Naive thymus-derived CD4-positive, alpha-beta T cell (primary cell): ENCODE measurements around the gene GATD1. TPM values are rescaled to one million over a fixed set of nuclear protein-coding genes. Genes with fewer than 3 reads are reported as not detected.

Source experiments
- ATAC-seq: fragments of 150-1000 bp; cut with Tn5 transposase; 2 replicates; pipeline ENCODE4 v1.10.0; 2021; ENCODE audit warnings: mild to moderate bottlenecking, moderate library complexity
- CTCF ChIA-PET: fragments of 350-600 bp; sonication (Branson Sonifier 250); formaldehyde crosslinking; loops from one replicate; lab custom pipeline; 2021; ENCODE audit warnings: antibody characterized with exemption; lab: Charles Lee
- POLR2A ChIA-PET: fragments of 350-600 bp; sonication (Branson Sonifier 250); formaldehyde crosslinking; loops from one replicate; lab custom pipeline; 2021; ENCODE audit warnings: antibody characterized with exemption, inconsistent platforms; lab: Charles Lee
- DNase-seq, 9 donors: peaks; one replicate each; pipeline versions ENCODE4 v3.0.0 to v3.0.0-alpha.2; 2020 to 2022; ENCODE audit warnings: mixed read lengths in 1 of 9
- H3K27ac ChIP-seq: one replicate; pipeline ENCODE4 v1.7.0; 2013; ENCODE audit warnings: mild to moderate bottlenecking, low read depth, low read length, moderate library complexity
- H3K27me3 ChIP-seq, 2 donors: one replicate each; pipeline ENCODE4 v1.7.0; 2013; ENCODE audit warnings: low read length in 2 of 2, mild to moderate bottlenecking in 2 of 2, moderate library complexity in 2 of 2; ENCODE audit not compliant: control insufficient read depth in 2 of 2, insufficient read depth in 2 of 2
- H3K36me3 ChIP-seq, 3 experiments: 1 replicate in 2 of 3; 2 replicates in 1 of 3; pipeline ENCODE4 v1.7.0; 2013; ENCODE audit warnings: low read length in 3 of 3, mild to moderate bottlenecking in 3 of 3, moderate library complexity in 1 of 3; ENCODE audit not compliant: insufficient read depth in 3 of 3, control insufficient read depth in 2 of 3
- H3K4me1 ChIP-seq, 2 donors: one replicate each; pipeline ENCODE4 v1.7.0; 2013; ENCODE audit warnings: low read length in 2 of 2, mild to moderate bottlenecking in 2 of 2, moderate library complexity in 1 of 2; ENCODE audit not compliant: control insufficient read depth in 2 of 2, insufficient read depth in 2 of 2
- H3K4me3 ChIP-seq: 2 replicates; pipeline ENCODE4 v1.7.0; 2013; ENCODE audit warnings: mild to moderate bottlenecking, low read length
- H3K9me3 ChIP-seq, 3 experiments: 1 replicate in 2 of 3; 2 replicates in 1 of 3; pipeline ENCODE4 v1.7.0; 2013; ENCODE audit warnings: low read length in 3 of 3; ENCODE audit not compliant: control insufficient read depth in 2 of 3
- H3K27ac Mint-ChIP-seq, 9 donors: one replicate each; pipeline ENCODE4 v1.8.0; 2020 to 2022; ENCODE audit warnings: mixed read lengths in 9 of 9, mild to moderate bottlenecking in 8 of 9, moderate library complexity in 5 of 9, inconsistent platforms in 2 of 9
- H3K27me3 Mint-ChIP-seq, 5 donors: one replicate each; pipeline ENCODE4 v1.8.0; 2021 to 2022; ENCODE audit warnings: mixed read lengths in 5 of 5, mild to moderate bottlenecking in 1 of 5
- H3K36me3 Mint-ChIP-seq, 5 donors: one replicate each; pipeline ENCODE4 v1.8.0; 2020 to 2022; ENCODE audit warnings: mixed read lengths in 5 of 5, mild to moderate bottlenecking in 3 of 5, inconsistent platforms in 1 of 5
- H3K4me1 Mint-ChIP-seq, 7 donors: one replicate each; pipeline ENCODE4 v1.8.0; 2020 to 2022; ENCODE audit warnings: mixed read lengths in 7 of 7, mild to moderate bottlenecking in 3 of 7, inconsistent platforms in 1 of 7
- H3K4me3 Mint-ChIP-seq, 10 donors: one replicate each; pipeline ENCODE4 v1.8.0; 2020 to 2022; ENCODE audit warnings: mild to moderate bottlenecking in 10 of 10, mixed read lengths in 10 of 10, moderate library complexity in 6 of 10, inconsistent platforms in 2 of 10
- H3K9me3 Mint-ChIP-seq, 11 donors: one replicate each; pipeline ENCODE4 v1.8.0; 2020 to 2022; ENCODE audit warnings: mixed read lengths in 11 of 11, mild to moderate bottlenecking in 4 of 11, inconsistent platforms in 1 of 11, moderate library complexity in 1 of 11
- intact Hi-C, 2 donors: fragments of 100-400 bp; cut with micrococcal nuclease; formaldehyde crosslinking; loops; one replicate each; pipeline ENCODE4 v1.15.1; 2023
- polyA plus RNA-seq, 2 donors: library from polyadenylated mRNA; unstranded; fragments of 300-500 nt; fragmentation: Illumina TruSeq; gene quantifications; one replicate each; pipeline ENCODE4 v1.2.3, GENCODE V29; 2021
- total RNA-seq, 6 experiments: library from RNA in 5 of 6; stranded (reverse) in 5 of 6; gene quantifications; 1 replicate in 5 of 6; 2 replicates in 1 of 6; pipeline ENCODE4 v1.2.3 and lab custom pipeline; 2021 to 2026

Gene GATD1
- total and polyA plus RNA-seq, 7 experiments from 2014 or later: 8.1 to 59.2 (median 44.6) TPM

DNA sequence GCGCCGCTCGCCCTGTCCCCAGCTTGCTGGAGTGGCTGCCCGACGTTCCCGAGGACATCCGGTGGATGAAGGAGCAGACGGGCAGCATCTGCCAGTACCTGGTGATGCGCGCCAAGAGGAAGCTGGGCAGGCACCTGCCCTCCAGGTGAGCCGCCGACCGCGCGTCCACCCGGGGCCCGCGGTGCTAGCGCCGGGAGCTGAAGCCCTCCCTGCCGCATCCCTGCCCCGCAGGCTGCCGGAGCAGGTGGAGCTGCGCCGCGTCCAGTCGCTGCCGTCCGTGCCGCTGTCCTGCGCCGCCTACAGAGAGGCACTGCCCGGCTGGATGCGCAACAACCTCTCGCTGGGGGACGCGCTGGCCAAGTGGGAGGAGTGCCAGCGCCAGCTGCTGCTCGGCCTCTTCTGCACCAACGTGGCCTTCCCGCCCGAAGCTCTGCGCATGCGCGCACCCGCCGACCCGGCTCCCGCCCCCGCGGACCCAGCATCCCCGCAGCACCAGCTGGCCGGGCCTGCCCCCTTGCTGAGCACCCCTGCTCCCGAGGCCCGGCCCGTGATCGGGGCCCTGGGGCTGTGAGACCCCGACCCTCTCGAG, 47.1 kb upstream of the GATD1 start:
- Histone ChIP-seq H3K9me3 (no peaks in the 10 kb centered on the region), H3K36me3 (peaks cover 0 to 51% (median 0%) of the 10 kb centered on the region in 3 experiments), H3K27me3 (peaks cover 0 to 5% of the 10 kb centered on the region in 2 donors), H3K27ac (no peak overlapping the region), H3K4me3 (no peak overlapping the region), H3K4me1 (peaks cover 17 to 32% of the 10 kb centered on the region in 2 donors)
- Mint-ChIP-seq H3K27ac (no peak overlapping the region), H3K4me1 (peaks cover 0 to 39% (median 30%) of the 10 kb centered on the region in 7 donors), H3K4me3 (no peak overlapping the region), H3K9me3 (peaks cover 0 to 3% (median 0%) of the 10 kb centered on the region in 11 donors), H3K27me3 (peaks cover 8 to 20% (median 16%) of the 10 kb centered on the region in 5 donors), H3K36me3 (peaks cover 0 to 9% (median 3%) of the 10 kb centered on the region in 5 donors)
- no peak for DNase-seq
- ChIA-PET CTCF (no interaction called here), POLR2A (no interaction called here)
- ATAC-seq: no peak
- intact Hi-C loops: no loop called here

GRCh38 chr11:823441-824291, 46.4 kb upstream of the GATD1 start:
- Mint-ChIP-seq H3K9me3 (peaks cover 0 to 3% (median 0%) of the 10 kb centered on the region in 11 donors), H3K4me1 (peaks cover 0 to 34% (median 25%) of the 10 kb centered on the region in 7 donors), H3K36me3 (peaks cover 0 to 9% (median 3%) of the 10 kb centered on the region in 5 donors), H3K4me3 (no peak overlapping the region), H3K27me3 (peaks cover 5 to 13% (median 12%) of the 10 kb centered on the region in 5 donors), H3K27ac (no peak overlapping the region)
- no peaks in the 10 kb centered on the region for H3K9me3 ChIP-seq
- intact Hi-C loops: no loop called here
- no peak for ATAC-seq
- no peak overlapping the region for H3K27ac ChIP-seq
- peaks cover 0 to 5% of the 10 kb centered on the region in 2 donors for H3K27me3 ChIP-seq
- POLR2A ChIA-PET: no interaction called here
- CTCF ChIA-PET: interaction anchor here (0.9 kb wide), 1 partner anchor 25 kb away, joined by 3 read pairs; no protein-coding TSS in a partner anchor
- H3K4me1 ChIP-seq: peaks cover 20 to 25% of the 10 kb centered on the region in 2 donors
- DNase-seq: no peak
- H3K4me3 ChIP-seq: no peak overlapping the region
- peaks cover 0 to 51% (median 0%) of the 10 kb centered on the region in 3 experiments for H3K36me3 ChIP-seq

DNA sequence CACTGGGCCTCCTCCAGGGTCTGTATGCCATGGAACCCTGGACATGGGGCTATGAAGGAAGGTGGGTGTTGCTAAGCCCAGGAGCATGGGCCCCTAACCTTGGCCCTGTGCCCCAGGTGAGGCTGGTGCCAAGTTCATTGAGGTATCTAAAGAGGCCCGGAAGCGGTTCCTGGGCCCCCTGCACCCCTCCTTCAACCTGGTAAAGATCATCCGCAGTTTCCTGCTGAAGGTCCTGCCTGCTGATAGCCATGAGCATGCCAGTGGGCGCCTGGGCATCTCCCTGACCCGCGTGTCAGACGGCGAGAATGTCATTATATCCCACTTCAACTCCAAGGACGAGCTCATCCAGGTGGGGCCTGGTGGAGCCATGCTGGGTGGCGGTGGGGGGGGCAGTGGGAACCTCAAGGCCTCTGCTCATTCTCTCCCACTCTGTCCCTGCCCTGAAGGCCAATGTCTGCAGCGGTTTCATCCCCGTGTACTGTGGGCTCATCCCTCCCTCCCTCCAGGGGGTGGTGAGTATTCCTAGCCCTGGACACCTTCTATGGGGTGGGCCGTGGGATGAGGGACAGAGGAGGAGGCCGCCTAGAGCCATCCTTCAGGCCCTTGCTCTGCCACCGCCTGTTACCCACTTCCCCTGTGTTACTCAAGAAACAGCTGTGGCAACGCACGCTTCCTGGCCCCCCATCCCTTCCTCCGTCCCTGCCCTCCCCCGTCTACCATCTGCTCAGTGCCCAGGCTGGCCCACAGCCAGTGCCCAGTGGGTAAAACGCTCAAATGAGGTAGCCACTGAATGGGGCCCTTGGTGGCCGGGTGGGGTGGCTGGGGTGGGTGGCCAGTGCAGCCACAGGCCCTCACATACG, 44.5 kb upstream of the GATD1 start:
- peak overlapping the region in 8 of 10 donors; percentile 28 to 92 (median 44) for H3K4me3 Mint-ChIP-seq
- ChIA-PET POLR2A (interaction anchor here (0.8 to 5.1 kb wide), 7 partner anchors 8 to 1036 kb away, joined by 4 to 79 read pairs (median 28); partner anchors contain the start of genes CD151, CRACR2B, PIDD1 and POLR2L), CTCF (no interaction called here)
- no peak overlapping the region for H3K27ac ChIP-seq
- no peaks in the 10 kb centered on the region for H3K9me3 ChIP-seq
- H3K9me3 Mint-ChIP-seq: peaks cover 0 to 2% (median 0%) of the 10 kb centered on the region in 11 donors
- H3K36me3 ChIP-seq: peaks cover 0 to 51% (median 0%) of the 10 kb centered on the region in 3 experiments
- DNase-seq: no peak
- H3K27me3 ChIP-seq: no peaks in the 10 kb centered on the region
- H3K4me1 ChIP-seq: peaks cover 19 to 21% of the 10 kb centered on the region in 2 donors
- H3K27ac Mint-ChIP-seq: peak overlapping the region in 4 of 9 donors; percentile 8 to 91 (median 50)
- intact Hi-C loops: no loop called here
- no peak overlapping the region for H3K4me3 ChIP-seq
- peaks cover 0 to 9% (median 0%) of the 10 kb centered on the region in 5 donors for H3K36me3 Mint-ChIP-seq
- peaks cover 0 to 3% (median 0%) of the 10 kb centered on the region in 5 donors for H3K27me3 Mint-ChIP-seq
- peaks cover 0 to 28% (median 17%) of the 10 kb centered on the region in 7 donors for H3K4me1 Mint-ChIP-seq
- no peak for ATAC-seq

DNA sequence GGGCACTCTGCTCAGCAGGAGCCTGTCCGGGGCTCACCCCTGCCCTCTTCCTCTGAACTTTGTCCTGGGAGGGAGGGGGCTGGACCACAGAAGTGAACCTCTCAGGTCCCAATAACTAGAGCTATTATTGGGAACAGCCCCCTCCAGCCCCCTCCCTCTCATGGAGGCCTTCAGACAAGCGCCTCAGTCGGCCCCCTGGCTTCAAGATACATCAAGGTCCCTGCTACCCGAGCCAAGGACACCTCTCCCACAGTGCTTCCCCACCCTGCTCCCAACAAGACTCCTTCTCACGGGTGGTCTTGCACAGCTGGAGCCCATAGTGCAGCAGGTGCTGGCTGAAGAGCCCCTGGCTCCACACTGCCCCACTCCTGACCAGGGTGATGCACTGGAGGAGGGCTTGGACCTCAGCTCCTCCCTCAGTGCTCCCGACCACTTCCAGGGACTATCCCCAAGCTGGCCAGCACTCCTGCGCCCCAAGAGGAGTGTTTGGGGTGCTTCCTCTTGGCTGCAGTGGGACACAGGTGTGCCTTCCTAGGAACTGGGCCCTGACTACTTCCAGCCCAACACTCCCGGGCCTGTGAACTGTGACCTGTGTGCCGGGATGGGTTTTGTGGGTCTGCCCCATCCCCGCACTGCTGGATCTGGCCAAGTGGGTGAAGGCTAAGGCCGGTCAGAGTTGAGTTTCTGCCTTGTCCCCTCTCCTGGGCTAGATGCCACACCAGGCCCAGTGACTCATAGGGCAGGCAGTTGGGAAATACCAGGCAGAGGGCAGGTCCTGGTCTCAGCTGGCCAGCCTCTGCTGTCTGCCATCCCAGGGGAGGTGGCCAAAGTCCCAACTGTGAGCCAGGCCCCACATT, 43.6 kb upstream of the GATD1 start:
- Histone ChIP-seq H3K9me3 (no peaks in the 10 kb centered on the region), H3K4me3 (peak overlapping the region; percentile 86), H3K27ac (peak overlapping the region; percentile 91), H3K4me1 (peaks cover 12 to 15% of the 10 kb centered on the region in 2 donors), H3K27me3 (no peaks in the 10 kb centered on the region), H3K36me3 (peaks cover 0 to 51% (median 0%) of the 10 kb centered on the region in 3 experiments)
- Mint-ChIP-seq H3K4me1 (peaks cover 0 to 24% (median 13%) of the 10 kb centered on the region in 7 donors), H3K27ac (peak overlapping the region in 7 of 9 donors; percentile 43 to 91 (median 62)), H3K4me3 (peak overlapping the region; percentile 82 to 92 (median 86)), H3K27me3 (no peaks in the 10 kb centered on the region), H3K36me3 (peaks cover 0 to 9% (median 0%) of the 10 kb centered on the region in 5 donors), H3K9me3 (peaks cover 0 to 2% (median 0%) of the 10 kb centered on the region in 11 donors)
- intact Hi-C loops: loop anchor here (1.0 kb wide), 2 partner anchors 9 to 21 kb away; partner anchors contain the start of genes POLR2L (in 1 of the 2) and TSPAN4 (in 1 of the 2)
- DNase-seq (no peak), ATAC-seq (no peak)
- CTCF ChIA-PET: no interaction called here
- POLR2A ChIA-PET: interaction anchor here (0.5 to 5.1 kb wide), 14 partner anchors 9 to 1037 kb away, joined by 3 to 79 read pairs (median 8); partner anchors contain the start of genes CD151, CRACR2B, PIDD1 and POLR2L

GRCh38 chr11:819943-820649, 42.8 kb upstream of the GATD1 start:
- H3K36me3 Mint-ChIP-seq: peaks cover 0 to 5% (median 0%) of the 10 kb centered on the region in 5 donors
- ChIA-PET POLR2A (interaction anchor here (0.5 to 5.1 kb wide), 18 partner anchors 9 to 702 kb away, joined by 3 to 79 read pairs (median 7); partner anchors contain the start of genes BET1L, CD151, CRACR2B and DEAF1), CTCF (interaction anchor here (0.9 kb wide), 1 partner anchor 9 kb away, joined by 3 read pairs; no protein-coding TSS in a partner anchor)
- H3K4me3 ChIP-seq: peak overlapping the region; percentile 86
- H3K9me3 Mint-ChIP-seq: peaks cover 0 to 2% (median 0%) of the 10 kb centered on the region in 11 donors
- H3K9me3 ChIP-seq: no peaks in the 10 kb centered on the region
- peaks cover 0 to 47% (median 0%) of the 10 kb centered on the region in 3 experiments for H3K36me3 ChIP-seq
- ATAC-seq: peak; percentile 86
- peak overlapping the region in 8 of 9 donors; percentile 67 to 93 (median 86) for H3K27ac Mint-ChIP-seq
- no peaks in the 10 kb centered on the region for H3K27me3 ChIP-seq
- no peaks in the 10 kb centered on the region for H3K27me3 Mint-ChIP-seq
- H3K4me1 ChIP-seq: peaks cover 12 to 15% of the 10 kb centered on the region in 2 donors
- peak; percentile 88 to 97 (median 96) for DNase-seq
- peak overlapping the region; percentile 82 to 92 (median 86) for H3K4me3 Mint-ChIP-seq
- H3K27ac ChIP-seq: peak overlapping the region; percentile 91
- intact Hi-C loops: loop anchor here (1.0 kb wide), 7 partner anchors 10 to 314 kb away; partner anchors contain the start of genes POLR2L (in 2 of the 2), RPLP2 (in 2 of the 2), TSPAN4 (in 2 of the 2) and PIDD1 (in 1 of the 2)
- H3K4me1 Mint-ChIP-seq: peaks cover 0 to 24% (median 13%) of the 10 kb centered on the region in 7 donors
